ENCODE results near the gene CPE.
A peak's percentile ranks its signal among the peaks of the same experiment; 100 is the strongest.

The CPE gene

DNA sequence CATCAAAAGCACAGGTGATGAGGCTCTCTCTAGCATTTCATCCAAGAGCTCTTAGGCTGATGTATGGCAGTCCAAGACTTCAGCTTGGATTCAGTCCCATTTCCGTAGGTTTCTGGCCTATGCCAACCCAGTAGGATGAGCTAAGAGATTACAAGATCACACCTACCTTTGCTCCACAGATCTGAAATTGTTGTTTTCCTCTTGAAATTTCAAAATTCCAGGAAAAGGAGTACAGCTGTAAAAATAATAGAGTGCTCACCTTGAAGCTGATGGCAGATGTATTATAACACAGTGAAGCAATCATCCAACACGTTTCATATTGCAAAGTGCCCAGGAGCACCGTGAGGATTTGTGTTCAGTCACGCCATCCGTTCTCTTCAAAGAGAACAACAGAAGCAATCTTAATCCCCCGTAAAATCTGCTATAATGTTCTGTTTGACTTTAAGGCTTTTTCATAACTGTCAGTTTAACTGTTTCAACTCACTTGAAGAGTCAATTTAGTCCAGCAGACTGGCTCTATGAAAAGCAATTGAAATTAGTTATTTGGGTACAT lies 137.5 kb downstream of the CPE start:
- no peak for DNase-seq

DNA sequence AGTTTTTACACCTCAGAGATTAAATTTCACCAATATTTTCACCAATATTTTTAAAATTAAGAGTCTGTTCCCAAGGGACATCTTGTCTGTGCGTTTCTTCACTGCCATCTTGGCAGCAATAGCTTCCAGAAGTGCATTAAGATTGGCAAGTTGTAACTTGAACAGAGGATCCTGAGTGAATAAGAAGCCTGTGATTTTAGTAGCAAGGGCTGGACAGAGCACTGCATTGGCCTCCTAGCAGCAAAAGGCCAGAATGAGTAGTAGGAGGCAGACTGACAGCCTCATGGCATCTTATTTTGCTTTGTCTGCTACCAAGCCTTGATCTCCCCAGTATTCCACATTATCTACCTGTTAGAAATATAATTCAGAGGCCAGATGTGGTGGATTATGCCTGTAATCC lies 138.4 kb downstream of the CPE start:
- DNase-seq: no peak

DNA sequence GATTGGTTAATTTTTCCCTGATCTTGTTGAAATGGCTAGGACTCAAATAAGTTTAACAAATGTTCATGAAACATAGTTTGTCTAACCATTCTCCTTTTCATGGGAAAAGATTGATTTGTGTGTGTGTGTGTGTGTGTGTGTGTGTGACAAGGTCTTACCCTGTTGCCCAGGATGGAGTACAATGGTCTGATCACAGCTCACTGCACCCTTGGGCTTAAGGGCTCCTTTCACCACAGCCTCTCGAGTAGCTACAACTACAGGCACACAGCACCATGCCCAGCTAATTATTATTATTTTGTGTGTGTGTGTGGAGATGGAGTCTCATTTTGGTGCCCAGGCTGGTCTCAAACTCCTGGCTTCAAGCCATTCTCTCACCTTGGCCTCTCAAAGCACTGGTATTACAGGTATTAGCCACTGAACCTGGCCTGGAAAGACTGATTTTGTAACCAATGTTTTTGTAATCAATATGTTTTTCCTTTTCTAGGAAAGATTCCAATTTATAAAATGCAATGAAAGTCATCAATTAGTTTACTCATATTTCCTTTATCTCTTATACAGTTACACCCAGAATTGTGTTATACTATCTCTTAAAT lies 139.3 kb downstream of the CPE start:
- no peak for DNase-seq

DNA sequence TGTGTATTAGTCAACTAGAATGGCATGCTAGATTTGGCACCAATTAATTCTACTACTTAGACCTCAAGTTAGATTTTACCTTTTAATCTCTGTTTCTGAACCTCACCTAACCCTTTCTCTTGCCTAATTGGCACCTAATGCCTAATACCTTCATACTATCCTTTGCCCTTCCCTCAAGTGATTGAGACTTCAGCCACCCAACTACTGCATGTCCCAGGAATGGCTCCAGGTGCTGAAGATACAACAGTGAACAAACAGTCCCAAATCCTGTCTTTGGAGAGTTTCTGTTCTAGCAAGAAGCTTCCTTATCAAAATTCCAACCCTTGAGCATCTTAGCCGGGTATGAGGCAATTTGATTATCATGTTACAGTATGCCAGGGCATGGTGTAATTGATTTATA lies 139.9 kb downstream of the CPE start:
- DNase-seq: no peak

DNA sequence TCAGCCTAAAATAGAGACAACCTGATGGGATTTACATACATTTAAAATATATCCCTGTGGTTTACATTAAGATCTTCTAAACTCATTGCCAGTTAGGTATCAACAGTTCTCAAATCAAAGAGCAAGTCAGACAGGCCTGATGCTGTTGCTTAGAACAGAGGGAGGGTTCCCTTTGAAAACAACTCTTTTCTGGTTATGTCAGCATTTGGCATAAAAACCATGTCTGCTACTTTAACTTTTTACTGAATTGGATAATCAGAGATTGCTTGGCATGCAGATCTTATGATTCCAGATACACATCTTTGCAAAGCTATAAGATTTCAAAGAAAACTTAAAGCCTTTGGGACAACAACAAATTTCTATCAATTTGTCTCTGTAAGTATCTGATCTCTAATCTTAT lies 140.8 kb downstream of the CPE start:
- no peak for DNase-seq

DNA sequence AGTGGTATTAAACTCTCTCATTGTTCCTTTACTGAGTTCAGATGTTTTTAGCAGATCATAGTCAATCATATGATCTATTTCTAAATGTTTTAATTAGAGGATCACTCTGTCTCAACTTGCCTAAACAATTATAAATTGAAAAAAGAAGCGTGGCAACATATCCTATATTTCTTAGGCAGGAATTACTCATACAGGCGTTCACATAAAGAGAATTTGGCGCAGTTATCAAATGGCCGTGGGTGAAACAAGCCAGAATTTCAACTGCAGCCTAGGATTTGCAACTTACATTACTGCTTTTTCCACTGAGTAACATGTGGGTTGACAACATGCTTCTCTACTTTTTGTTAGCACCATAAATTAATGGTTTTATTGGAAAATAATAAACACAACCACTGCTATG lies 141.3 kb downstream of the CPE start:
- DNase-seq: no peak

DNA sequence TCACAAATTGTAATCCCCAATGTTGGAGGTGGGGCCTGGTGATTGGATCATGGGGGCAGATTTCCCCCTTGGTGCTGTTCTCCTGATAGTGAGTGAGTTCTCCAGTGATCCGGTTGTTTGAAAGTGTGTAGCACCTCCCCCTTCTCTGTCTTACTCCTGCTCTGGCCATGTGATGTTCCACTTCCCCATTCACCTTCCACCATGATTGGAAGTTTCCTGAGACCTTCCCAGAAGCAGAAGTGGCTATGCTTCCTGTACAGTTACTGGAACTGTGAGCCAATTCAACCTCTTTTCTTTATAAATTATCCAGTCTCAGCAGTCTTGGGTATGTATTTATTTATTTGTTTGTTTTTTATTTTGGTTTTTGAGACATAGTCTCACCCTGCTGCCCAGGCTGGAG lies 143.2 kb downstream of the CPE start:
- DNase-seq: no peak

DNA sequence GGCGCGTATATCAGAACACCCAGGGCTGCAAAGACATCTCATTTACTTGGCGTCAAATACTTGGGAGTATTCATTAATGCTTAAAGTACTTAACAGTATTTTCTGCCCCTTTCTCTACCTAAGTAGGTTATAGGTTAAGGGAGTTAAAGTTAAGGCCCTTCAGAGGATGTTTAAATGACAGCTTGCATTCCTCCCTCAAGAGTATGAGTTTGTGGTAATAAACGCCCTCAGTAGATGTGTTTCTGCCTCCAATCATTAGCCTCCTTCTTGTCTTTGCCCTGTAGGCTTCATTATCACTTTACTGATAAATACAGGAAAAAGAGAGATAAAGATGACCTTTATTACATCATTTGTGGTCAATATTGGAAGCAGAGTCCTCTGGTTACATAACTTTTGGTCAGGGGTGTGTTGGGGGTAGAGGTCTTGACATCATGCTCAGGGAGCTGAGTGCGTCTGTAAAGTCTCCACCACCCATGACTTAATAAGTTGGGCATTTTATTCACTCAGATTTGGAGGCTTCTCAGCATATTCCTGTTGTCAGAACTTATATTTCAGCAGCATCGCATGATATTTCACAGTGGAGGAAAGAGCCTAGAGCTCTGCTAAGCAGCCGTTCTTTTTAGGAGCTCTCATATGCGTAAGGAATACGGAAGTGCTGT lies 145.9 kb downstream of the CPE start:
- no peak for DNase-seq

DNA sequence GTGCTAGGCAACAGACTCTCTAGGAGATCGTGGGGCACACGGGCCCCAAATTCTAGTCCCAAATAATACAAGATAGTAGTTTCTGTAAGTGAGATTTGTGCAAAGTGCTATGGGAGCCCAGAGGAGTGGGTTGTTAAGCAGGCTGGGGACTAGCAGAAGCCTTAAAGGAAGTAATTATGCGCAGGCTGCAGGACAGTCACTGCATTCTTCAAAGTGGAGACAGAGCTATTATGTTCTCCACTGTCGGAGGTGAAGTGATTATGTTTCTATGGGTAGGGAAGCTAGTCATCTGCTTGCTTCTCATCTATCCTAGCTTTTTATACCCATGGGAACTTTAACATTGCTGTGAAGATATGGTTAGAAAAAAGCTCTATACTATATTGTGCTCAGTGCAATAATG lies 154.2 kb downstream of the CPE start:
- DNase-seq: no peak

DNA sequence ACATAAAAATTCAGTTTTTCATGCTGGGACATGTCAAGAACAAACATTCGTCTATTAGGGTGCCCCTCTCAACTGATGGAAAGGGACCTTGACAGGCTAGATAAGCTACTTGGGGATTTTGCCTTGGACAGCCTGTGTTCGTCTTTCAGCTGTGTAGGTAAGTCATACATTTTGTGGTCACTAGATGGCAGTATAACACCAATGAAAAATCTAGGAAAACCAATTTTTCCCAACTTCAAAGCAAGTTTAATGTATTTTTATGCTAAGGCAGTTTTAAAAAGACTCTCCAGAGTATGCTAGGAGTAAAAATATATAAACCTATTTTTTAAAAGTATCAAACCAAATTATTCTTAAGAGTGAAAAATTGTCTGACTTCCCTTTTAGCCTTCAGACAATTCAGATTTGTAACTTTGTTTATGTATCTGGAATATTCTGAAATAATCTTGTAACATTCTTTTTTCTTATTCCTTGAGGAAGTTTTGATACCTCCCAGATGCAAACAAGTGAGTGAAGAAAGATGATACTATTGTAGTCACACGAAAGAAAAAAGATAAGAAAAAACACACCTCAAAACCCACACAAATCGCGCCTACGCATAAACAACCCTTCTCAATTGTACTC lies 158.3 kb downstream of the CPE start:
- DNase-seq: peak; percentile 48

DNA sequence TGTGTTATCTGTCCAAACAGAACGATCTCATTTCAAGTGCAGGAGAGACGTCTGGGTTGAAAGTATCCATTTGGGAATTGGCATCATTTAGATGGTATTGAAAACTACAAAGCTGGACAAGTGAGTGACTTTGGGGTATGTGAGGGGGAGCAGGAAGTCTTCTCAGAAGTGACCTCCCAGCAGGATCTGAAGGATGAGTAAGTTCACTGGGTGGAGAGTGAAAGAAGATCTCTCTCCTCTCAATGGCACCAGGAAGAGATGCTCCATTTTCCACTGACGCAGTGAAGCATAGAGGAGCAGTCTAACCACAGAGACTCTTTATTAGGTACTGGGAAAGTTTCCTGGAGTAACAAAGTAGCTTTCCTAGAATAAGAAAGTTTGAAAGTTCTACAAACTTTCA lies 161.0 kb downstream of the CPE start:
- DNase-seq: no peak

DNA sequence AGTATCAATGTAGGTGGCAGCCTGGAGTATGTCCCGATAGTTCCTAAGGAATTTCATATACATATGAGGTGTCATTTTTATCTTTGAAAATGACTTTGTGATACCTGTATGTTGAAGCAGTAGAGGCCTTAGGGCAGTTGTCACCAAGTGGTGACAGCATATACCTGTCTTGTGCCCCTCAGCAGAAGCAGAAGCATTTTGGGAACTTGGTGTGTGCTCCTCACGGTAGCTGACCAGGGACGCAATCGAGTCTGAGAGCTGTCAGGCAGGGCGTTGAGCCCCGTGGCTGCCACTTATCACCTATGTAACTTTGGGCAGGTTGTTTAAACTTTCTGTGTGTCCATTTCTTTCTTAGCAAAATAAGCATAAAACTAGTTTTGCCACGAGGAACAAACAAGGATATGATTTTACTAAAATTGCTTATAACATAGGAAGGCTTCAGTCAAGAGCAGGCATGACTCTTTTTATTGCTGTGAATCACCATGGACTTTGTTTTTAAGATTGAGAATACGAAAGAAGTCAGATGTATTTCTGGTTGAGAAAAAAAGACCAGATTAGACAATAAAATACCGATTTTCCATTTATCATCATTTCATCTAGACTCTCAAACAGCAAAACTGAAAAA lies 161.5 kb downstream of the CPE start:
- DNase-seq: no peak

DNA sequence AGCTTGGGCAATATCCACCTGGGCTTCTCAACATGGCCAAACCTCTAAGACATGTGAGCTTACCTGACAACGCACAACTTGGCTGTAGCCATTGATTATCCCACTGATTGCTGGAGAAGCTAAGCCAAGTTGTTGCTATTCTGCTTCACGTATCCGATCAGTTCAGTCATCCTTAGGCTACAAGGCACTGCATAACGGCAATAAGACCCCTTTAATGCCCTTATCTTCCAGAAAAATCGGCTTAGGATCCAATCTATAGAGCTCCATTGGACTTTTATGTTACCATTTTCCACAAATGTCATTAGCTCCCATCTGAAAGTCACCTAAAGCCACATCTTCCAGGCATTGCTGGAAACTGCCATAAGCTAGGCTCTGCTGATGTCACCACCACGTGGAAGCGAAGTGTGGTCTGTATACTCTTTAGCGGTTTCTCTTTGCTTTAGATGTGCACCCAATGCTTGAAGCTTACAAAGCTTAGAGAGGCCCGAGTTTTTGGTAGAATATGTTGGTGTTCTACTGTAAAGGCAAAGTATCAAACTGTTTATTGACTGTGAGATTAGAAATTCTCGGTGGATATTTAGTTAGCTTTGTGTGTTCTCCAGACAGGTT lies 163.1 kb downstream of the CPE start:
- DNase-seq: no peak

DNA sequence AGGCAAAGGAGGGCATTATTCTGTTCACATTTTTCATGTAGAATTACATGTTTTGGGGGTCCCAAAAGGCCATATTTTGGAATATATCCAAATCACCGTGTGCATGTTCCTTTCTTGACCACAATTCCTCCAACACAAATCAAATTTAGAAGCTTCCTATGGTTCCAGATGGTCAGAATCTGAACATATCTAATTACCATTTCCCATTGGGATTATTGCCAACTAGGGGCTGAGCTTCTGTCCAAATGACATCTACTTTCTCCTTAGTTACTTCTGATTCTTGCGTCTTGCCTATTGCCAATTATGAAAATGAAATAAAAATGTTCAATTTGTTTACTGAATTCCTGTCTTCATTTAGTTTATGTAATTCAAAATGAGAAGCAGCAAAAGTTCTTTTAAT lies 163.7 kb downstream of the CPE start:
- DNase-seq: no peak

Data from midbrain (tissue), 1 donor.